ENCODE results near the gene RNF208. TPM values are rescaled to one million over a fixed set of nuclear protein-coding genes. Genes with fewer than 3 reads are reported as not detected.
"Not testable (repeated sequence)": the region's sequence is repeated elsewhere in the genome, so short reads cannot be mapped to it uniquely, and the experiment has no call there.

Gene RNF208
- polyA plus RNA-seq, 4 donors, result 3.2 to 15.3 (median 8.1) TPM

- DNase-seq (ENCODE audit: low read depth in 4 of 4, low spot score in 3 of 4), result peak in 1 of 4 donors; percentile 59
Observed at GRCh38 chr9:137240318-137240840, 18.3 kb upstream of the RNF208 start.

GRCh38 chr9:137239541-137240200 lies 17.6 kb upstream of the RNF208 start:
- not testable (repeated sequence) for DNase-seq (ENCODE audit: low read depth in 4 of 4, low spot score in 3 of 4)

DNA sequence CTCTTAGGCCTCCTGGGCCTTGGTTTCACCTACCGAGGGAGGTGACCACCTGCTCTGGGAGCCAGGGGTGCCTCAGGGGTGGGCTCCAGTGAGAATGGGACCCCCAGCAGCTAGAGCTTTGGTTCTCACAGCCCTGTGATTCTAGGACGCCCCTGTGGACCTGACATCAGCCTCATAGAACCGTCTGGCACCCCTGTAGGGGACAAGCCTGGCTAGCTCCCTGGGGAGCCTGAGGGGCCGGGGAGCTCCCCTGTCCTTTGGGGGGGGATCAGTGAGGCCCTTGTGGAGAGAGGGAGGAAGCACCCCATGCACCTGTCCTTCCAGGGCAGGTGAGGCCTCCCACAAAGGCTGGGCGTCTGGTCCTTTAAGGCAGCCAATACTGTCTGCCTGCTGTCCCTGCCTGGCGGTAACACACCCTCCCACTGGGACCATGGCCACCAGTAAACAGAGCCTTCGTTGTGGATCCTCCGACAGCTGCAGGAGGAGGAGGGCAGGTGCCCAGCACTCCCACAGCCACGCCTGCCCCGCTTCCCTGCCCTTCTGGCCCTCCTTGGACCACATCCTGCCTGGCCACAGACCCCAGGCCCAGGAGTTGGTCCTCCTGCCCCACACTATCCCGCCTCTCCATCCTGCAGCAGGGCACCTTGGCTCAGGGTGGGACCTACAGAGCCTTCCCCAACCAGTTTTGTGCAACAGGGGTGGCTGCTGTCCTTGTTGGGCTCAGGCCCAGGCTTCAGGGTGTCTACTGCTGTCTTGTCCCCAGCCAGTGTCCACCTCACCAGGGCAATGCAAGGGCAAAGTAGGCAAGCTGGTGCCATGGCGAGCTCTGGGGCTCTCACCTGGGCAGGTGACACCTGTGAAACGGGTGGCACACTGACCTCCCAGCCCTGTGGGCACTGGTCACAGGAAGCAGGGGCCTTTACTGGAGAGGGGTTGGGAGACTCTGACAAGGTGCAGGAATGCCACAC lies 16.0 kb upstream of the RNF208 start:
- no peak for DNase-seq (ENCODE audit: low read depth in 4 of 4, low spot score in 3 of 4)

- no peak for DNase-seq (ENCODE audit: low read depth in 4 of 4, low spot score in 3 of 4)
Observed at GRCh38 chr9:137236936-137237421, 14.9 kb upstream of the RNF208 start.

DNA sequence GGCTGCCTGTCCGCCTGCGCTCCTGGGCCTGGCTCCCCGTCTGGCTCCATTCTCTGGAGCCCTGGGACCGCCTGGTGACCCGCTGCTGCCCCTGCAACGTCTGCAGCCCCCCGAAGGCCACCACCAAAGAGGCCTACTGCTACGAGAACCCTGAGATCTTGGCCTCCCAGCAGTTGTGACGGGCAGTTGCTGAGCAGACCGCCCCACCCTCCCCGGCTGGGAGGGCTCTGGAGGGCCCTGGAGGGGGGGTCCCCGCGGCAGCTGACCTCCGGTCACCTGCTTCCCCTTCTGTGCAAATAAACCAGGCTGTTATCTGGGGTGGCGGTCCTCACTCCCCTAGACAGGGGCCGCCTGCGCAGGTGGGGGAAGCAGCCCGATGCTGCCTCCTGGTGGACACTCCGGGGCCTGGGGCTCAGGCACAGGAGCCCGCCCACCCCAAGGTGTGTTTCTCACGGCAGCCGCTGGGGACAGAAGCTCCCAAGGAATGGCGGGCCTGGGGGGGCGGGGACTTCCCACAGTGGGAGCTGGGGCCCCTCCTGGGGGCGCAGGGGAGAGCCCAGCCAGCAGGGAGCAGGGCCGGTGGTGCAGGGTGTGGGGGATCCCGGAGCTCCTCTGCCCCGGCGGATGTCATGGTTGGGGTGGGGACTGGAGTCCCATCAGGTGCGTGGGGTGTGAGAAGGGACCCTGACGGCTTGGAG lies 14.3 kb upstream of the RNF208 start:
- peak; percentile 47 to 68 (median 58) for DNase-seq (ENCODE audit: low read depth in 4 of 4, low spot score in 3 of 4)

- no peak for DNase-seq (ENCODE audit: low read depth in 4 of 4, low spot score in 3 of 4)
Observed at GRCh38 chr9:137235424-137236237, 13.6 kb upstream of the RNF208 start.

DNA sequence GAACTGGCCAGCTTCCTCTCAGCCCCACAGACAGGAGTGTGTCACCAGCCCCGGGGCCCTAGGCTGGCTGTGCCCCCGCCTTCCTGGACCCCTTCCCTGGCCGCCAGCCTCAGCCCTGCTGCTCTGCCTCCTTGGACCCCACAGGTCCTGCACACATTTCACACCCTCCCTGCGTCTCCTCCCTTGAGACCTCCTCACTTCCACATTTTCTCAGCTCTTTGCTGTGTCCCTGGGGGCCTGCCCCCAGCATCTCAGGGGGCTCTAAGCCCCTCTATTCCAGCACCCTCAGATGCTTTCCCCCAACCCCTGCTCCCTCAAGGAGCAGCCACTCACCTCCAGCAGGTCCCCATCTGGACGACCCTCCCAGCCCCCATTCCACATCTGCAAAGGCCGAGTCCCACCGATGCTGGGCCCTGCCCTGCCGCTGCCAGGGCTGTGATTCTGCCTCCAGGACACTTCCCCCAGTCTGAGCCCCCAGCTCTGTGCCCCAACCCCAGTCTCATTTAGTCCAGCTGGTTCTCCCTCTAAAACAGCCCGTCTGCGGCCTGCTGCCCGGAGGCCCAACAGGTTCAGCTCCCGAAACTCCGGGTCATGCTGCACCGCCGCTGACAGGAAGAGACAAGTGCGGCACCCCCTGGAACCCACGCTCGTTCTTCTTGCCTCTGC lies 12.9 kb upstream of the RNF208 start:
- no peak for DNase-seq (ENCODE audit: low read depth in 4 of 4, low spot score in 3 of 4)

GRCh38 chr9:137234055-137234697 lies 12.1 kb upstream of the RNF208 start:
- DNase-seq (ENCODE audit: low read depth in 4 of 4, low spot score in 3 of 4), result no peak

DNA sequence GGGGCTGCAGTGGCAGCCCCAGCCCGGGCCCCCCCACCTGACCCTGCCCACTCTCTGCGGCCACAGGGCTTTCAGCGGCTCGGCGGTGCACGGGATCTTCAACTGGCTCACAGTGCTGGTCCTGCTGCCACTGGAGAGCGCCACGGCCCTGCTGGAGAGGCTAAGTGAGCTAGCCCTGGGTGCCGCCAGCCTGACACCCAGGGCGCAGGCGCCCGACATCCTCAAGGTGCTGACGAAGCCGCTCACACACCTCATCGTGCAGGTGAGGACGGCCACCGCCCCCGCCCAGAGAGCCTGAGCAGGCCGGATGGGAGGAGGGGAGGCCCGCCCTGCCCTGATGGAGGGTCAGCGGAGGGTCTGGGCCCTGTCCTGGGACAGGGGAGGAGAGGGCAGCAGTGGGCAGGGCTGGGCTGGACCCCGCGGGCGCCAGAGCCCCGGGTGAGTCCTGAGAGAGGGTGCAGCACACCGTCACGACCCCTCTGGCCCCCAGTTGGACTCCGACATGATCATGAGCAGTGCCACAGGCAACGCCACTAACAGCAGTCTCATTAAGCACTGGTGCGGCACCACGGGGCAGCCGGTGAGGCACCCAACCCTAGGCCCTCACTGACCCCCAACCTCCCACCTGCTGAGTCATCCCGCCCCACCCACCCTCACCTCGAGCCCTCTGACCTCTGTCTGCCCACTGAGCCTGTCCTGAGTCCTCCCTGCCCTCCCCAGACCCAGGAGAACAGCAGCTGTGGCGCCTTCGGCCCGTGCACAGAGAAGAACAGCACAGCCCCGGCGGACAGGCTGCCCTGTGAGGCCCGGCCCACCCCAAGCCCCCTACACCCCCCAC lies 11.3 kb upstream of the RNF208 start:
- DNase-seq (ENCODE audit: low read depth in 4 of 4, low spot score in 3 of 4), result no peak

DNA sequence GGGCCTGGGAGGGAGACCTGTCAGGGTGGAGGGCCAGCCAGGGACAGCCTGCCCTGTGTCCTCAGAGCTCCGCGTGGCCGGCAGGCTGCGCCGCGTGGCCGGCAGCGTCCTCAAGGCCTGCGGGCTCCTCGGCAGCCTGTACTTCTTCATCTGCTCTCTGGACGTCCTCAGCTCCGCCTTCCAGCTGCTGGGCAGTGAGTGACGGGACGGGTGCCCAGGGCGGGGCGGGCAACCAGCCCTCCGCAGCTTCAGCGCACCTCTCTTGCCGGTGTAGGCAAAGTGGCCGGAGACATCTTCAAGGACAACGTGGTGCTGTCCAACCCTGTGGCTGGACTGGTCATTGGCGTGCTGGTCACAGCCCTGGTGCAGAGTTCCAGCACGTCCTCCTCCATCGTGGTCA lies 10.5 kb upstream of the RNF208 start:
- no peak for DNase-seq (ENCODE audit: low read depth in 4 of 4, low spot score in 3 of 4)

- DNase-seq (ENCODE audit: low read depth in 4 of 4, low spot score in 3 of 4), result no peak
Observed at GRCh38 chr9:137232101-137232500, 10.1 kb upstream of the RNF208 start.

DNA sequence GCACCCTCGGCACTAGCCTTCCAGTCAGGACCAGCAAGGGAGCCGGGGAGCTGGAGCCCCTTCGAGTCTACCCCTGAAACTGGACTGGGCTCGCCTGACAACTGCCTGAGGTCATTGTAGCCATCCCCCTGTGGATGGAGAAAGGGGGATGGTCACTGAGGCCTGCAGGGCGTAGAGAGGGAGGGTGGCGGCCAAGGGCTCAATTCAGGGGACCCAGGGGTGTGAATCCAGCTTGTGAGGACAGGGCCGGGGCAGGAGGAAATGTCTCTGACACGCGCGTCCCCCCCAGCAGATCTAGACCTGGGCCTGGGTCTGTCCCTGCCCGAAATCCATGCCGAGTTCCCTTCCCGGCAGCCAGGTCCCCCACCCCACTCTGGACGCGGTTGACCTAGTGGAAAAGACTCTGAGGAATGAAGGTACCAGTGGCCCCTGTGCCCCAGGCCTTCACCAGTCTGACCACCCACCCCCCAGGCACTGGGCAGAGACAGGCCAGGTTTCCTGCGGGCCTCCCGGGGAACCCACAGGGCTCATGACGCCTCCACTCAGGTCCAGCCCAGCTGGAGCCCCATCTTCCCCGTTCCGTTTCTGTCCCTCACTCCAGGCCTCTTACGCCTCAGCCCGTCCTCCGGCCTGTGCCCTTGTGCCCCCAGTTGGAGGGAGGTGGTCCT lies 9.5 kb upstream of the RNF208 start:
- DNase-seq (ENCODE audit: low read depth in 4 of 4, low spot score in 3 of 4), result no peak

DNA sequence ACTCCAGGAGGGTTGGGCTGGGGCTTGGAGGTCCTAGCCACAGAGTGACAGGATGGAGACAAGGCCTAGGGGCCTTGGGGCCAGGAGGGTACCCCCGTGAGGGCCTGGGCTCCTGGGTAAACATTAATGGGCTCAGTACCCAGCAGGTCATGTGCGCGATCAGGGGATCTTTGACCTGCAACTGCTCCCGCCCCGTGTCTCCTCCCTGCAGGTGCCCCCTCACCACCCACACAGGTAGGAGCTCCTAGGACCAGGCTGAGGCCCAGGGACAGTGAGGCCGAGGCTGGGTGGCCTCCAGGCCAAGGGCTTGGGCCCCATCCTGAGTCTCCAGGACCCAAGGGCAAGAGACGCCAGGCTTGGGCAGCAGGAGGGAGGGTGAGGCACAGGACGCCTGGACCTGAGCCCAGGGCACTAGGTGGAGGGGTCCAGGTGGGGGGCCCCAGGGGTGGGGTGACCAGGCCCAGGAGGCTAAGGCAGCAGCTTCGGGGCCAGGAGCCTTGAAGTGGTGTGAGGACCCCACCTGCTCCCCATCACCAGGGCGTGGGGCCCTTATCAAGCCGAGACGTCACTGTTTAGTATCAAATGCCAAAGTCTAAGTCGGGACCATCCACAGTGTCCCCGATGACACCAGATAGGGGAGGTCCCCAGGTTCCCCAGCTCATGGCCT lies 8.8 kb upstream of the RNF208 start, which contains the start of gene SLC34A3:
Gene SLC34A3, plus strand, starts transcription at position 197 of the 667 bp plus-strand sequence. CDS start 802 bp downstream, outside the sequence.
- DNase-seq (ENCODE audit: low read depth in 4 of 4, low spot score in 3 of 4), result no peak

DNA sequence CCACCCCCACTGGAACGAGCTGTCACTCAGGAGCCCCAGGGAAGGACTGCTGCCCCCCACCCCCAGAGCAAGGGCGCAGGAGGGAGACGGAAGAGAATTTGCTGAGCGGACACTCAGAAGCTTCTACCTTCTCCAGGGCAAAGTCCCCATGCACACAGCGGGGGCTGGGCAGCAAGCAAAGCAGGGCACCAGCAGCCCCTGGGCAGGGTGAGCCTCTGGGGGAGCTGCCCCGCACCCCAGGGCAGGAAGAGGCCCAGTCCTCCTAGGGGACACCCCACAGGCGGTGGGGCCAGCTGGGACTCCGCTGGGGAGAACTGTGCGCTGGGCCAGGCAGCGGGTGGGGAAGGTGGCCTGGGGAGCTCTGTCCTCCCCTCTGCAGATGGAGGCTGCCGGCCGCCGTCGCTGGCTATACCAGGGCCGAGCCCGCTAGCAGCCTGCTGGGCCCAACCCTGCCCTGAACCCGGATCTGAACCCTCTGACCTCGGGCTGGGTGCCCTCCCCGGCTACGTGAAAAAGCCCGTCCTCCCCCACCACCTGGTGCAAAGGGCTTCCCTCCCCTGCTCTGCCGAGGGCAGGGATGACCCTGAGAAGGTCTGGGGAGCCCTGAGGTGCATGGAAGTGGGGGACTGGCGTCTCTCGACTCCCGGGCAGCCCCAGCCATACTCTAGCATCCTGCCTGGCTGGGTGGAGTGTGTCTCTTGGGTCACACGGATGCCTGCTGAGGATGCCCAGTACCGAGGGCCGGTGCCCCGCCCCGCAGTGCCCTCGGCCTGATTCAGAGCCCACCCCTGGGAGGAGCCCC lies 8.1 kb upstream of the RNF208 start:
- DNase-seq (ENCODE audit: low read depth in 4 of 4, low spot score in 3 of 4), result no peak

- no peak for DNase-seq (ENCODE audit: low read depth in 4 of 4, low spot score in 3 of 4)
Observed at GRCh38 chr9:137228968-137229896, 7.2 kb upstream of the RNF208 start.
